Transverse colon (tissue), 4 donors: Measurements from ENCODE around the gene TPM4. TPM values are rescaled to one million over a fixed set of nuclear protein-coding genes. Genes with fewer than 3 reads are reported as not detected.
A peak's percentile ranks its signal among the peaks of the same experiment; 100 is the strongest.

ENCODE experiments used
- DNase-seq: peaks from one replicate; pipeline ENCODE4 v3.0.0-alpha.2; 2019
- H3K27ac ChIP-seq, 4 donors: fragments of 200-600 bp; sonication (generic); 2 replicates each; pipeline ENCODE4 v1.5.1; 2016 to 2018; ENCODE audit warnings: inconsistent platforms in 4 of 4
- H3K27me3 ChIP-seq: fragments of 200-600 bp; sonication (generic); 2 replicates; pipeline ENCODE4 v1.5.1; 2017; ENCODE audit warnings: inconsistent platforms
- H3K36me3 ChIP-seq, 4 donors: fragments of 200-600 bp; sonication (generic); 2 replicates each; pipeline ENCODE4 v1.5.1; 2017 to 2019; ENCODE audit warnings: inconsistent platforms in 4 of 4
- H3K4me1 ChIP-seq, 4 donors: fragments of 200-600 bp; sonication (generic); 2 replicates each; pipeline ENCODE4 v1.5.1; 2017 to 2020; ENCODE audit warnings: inconsistent platforms in 4 of 4
- H3K4me3 ChIP-seq, 4 donors: fragments of 200-600 bp; sonication (generic); 1 replicate in 1 of 4; 2 replicates in 3 of 4; pipeline versions ENCODE4 v1.5.1 to v1.6.1; 2017 to 2019; ENCODE audit warnings: inconsistent platforms in 4 of 4
- H3K9me3 ChIP-seq, 2 donors: fragments of 200-600 bp; sonication (generic); 2 replicates each; pipeline ENCODE4 v1.5.1; 2017 to 2019; ENCODE audit warnings: inconsistent platforms in 2 of 2
- CTCF ChIP-seq, 5 experiments: fragments of 200-600 bp in 3 of 5; fragments of 450-650 bp in 2 of 5; sonication (generic) in 3 of 5; IDR thresholded peaks; 1 replicate in 2 of 5; 2 replicates in 3 of 5; pipeline ENCODE4 v1.5.1; 2016 to 2017; ENCODE audit warnings: antibody characterized with exemption in 5 of 5, inconsistent platforms in 3 of 5, mild to moderate bottlenecking in 2 of 5, moderate library complexity in 1 of 5
- EP300 ChIP-seq: sonication (generic); formaldehyde crosslinking; IDR thresholded peaks from one replicate; pipeline ENCODE4 v1.6.1; 2017; ENCODE audit warnings: antibody characterized with exemption, low read depth
- POLR2A ChIP-seq: fragments of 450-650 bp; IDR thresholded peaks from one replicate; pipeline ENCODE4 v1.6.1; 2016; ENCODE audit warnings: antibody characterized with exemption, mild to moderate bottlenecking, moderate library complexity
- POLR2AphosphoS5 ChIP-seq, 3 donors: sonication (generic); formaldehyde crosslinking; IDR thresholded peaks; one replicate each; pipeline ENCODE4 v1.6.1; 2016; ENCODE audit warnings: antibody characterized with exemption in 3 of 3
- WGBS, 2 donors: methylation state at CpG; one replicate each; pipeline ENCODE4 v1.1.5; 2018; ENCODE audit warnings: low coverage in 1 of 2; 5-methylcytosine and 5-hydroxymethylcytosine counted together
- in situ Hi-C, 4 donors: fragments of 200-750 bp; cut with MboI; loops; one replicate each; pipeline versions ENCODE4 v1.15.0 to v1.15.1; 2017; ENCODE audit warnings: low sequenced_read_pairs in 3 of 4, low pct_ligation_motif_present in 1 of 4, low pct_unique_long_range_greater_than_20kb in 1 of 4
- intact Hi-C: fragments of 100-400 bp; cut with DNase I; formaldehyde crosslinking; loops from one replicate; pipeline ENCODE4 v1.15.1; 2023; ENCODE audit warnings: low total_unique reads
- total RNA-seq, 4 donors: library from RNA; depleted of rRNA; stranded (reverse); fragments of >200 nt; gene quantifications; one replicate each; pipeline ENCODE4 v1.1.0, GENCODE V29; 2016

The TPM4 gene
- total RNA-seq, 4 donors from 2014 or later: 228 to 491 (median 288) TPM

GRCh38 chr19:16106121-16106520 is 29.8 kb downstream of the TPM4 start:
- Histone ChIP-seq H3K9me3 (no peaks in the 10 kb centered on the region), H3K36me3 (peaks cover 0 to 26% (median 12%) of the 10 kb centered on the region in 4 donors), H3K27me3 (no peaks in the 10 kb centered on the region), H3K27ac (peak overlapping the region; percentile 42 to 55 (median 54)), H3K4me1 (peaks cover 4 to 18% (median 16%) of the 10 kb centered on the region in 4 donors), H3K4me3 (no peak overlapping the region)
- intact Hi-C loops (no loop called here), in situ Hi-C loops (no loop called here)
- DNase-seq: peak; percentile 41
- WGBS, 2 donors: 0 to 9% methylated on average over 3 of the region's 3 CpGs
- TF ChIP-seq EP300: no peak
- TF ChIP-seq POLR2AphosphoS5 (IDR thresholded peaks at IDR 0.05): peak in 1 of 3 donors; percentile 18
- TF ChIP-seq CTCF (IDR thresholded peaks at IDR 0.05): no peak

- DNase-seq: peak; percentile 99
- Histone ChIP-seq H3K36me3 (no peaks in the 10 kb centered on the region), H3K9me3 (no peaks in the 10 kb centered on the region), H3K4me3 (peak within 1 kb of the TSS; percentile 80 to 98 (median 93)), H3K27me3 (no peaks in the 10 kb centered on the region), H3K4me1 (peaks cover 34 to 49% (median 43%) of the 10 kb centered on the region in 4 donors), H3K27ac (peak within 1 kb of the TSS; percentile 93 to 97 (median 96))
- intact Hi-C loops: no loop called here
- in situ Hi-C loops: no loop called here
- 1% methylated on average over 72 of the region's 81 CpGs; no CpG with 5 or more reads in 1 of the 2 donors for WGBS, 2 donors
- TF ChIP-seq EP300 (no peak), POLR2A (no peak), CTCF (IDR thresholded peaks at IDR 0.05) (peak; percentile 82 to 100 (median 95)), POLR2AphosphoS5 (IDR thresholded peaks at IDR 0.05) (peak; percentile 50 to 89 (median 83))
These were observed 35.0 kb downstream of the TPM4 start, which contains the start of gene RAB8A for GRCh38 chr19:16111160-16111908. RAB8A (plus strand) TSS chr19:16111889; CDS start chr19:16111902, 13 bp downstream.

- TF ChIP-seq CTCF (IDR thresholded peaks at IDR 0.05): no peak
- TF ChIP-seq POLR2AphosphoS5 (IDR thresholded peaks at IDR 0.05): no peak
- TF ChIP-seq EP300: no peak
- TF ChIP-seq POLR2A: peak; percentile 75
- Histone ChIP-seq H3K27me3 (no peaks in the 10 kb centered on the region), H3K4me1 (peaks cover 34 to 51% (median 42%) of the 10 kb centered on the region in 4 donors), H3K9me3 (no peaks in the 10 kb centered on the region), H3K4me3 (peak overlapping the region; percentile 80 to 98 (median 93)), H3K36me3 (no peaks in the 10 kb centered on the region), H3K27ac (peak overlapping the region; percentile 93 to 97 (median 96))
- in situ Hi-C loops: no loop called here
- 1% methylated on average over 37 of the region's 37 CpGs; no CpG with 5 or more reads in 1 of the 2 donors for WGBS, 2 donors
- DNase-seq: peak; percentile 21
- intact Hi-C loops: no loop called here
These were observed 35.8 kb downstream of the TPM4 start for GRCh38 chr19:16111909-16112752.

- Histone ChIP-seq H3K9me3 (no peaks in the 10 kb centered on the region), H3K36me3 (no peaks in the 10 kb centered on the region), H3K27ac (peak overlapping the region; percentile 93 to 97 (median 96)), H3K27me3 (no peaks in the 10 kb centered on the region), H3K4me3 (peak overlapping the region in 3 of 4 donors; percentile 80 to 98 (median 94)), H3K4me1 (peaks cover 34 to 56% (median 42%) of the 10 kb centered on the region in 4 donors)
- 20% methylated on average over 2 of the region's 2 CpGs; no CpG with 5 or more reads in 1 of the 2 donors for WGBS, 2 donors
- in situ Hi-C loops (no loop called here), intact Hi-C loops (no loop called here)
- DNase-seq: no peak
- no peak for TF ChIP-seq POLR2AphosphoS5 (IDR thresholded peaks at IDR 0.05)
- no peak for TF ChIP-seq EP300
- no peak for TF ChIP-seq POLR2A
- TF ChIP-seq CTCF (IDR thresholded peaks at IDR 0.05): no peak
These were observed 36.5 kb downstream of the TPM4 start for GRCh38 chr19:16112778-16113177.
